EL (cell line): ENCODE measurements around the gene TMEM41B.
"Not testable (repeated sequence)": the region's sequence is repeated elsewhere in the genome, so short reads cannot be mapped to it uniquely, and the experiment has no call there.

Experiments
- DNase-seq: peaks from one replicate; pipeline ENCODE4 v3.0.0-alpha.2; 2016

Gene TMEM41B

DNA sequence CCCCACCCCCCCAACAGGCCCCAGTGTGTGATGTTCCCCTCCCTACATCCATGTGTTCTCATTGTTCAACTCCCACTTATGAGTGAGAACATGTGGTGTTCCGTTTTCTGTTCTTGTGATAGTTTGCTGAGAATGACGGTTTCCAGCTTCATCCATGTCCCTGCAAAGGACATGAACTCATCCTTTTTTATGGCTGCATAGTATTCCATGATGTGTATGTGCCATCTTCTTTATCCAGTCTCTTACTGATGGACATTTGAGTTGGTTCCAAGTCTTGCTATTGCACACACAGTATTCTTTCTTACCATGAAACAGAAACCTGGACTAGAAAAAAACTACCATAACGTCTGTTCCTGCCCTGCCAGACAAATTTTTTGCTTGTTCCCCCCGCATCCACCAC is 56.1 kb downstream of the TMEM41B start:
- not testable (repeated sequence) for DNase-seq

DNA sequence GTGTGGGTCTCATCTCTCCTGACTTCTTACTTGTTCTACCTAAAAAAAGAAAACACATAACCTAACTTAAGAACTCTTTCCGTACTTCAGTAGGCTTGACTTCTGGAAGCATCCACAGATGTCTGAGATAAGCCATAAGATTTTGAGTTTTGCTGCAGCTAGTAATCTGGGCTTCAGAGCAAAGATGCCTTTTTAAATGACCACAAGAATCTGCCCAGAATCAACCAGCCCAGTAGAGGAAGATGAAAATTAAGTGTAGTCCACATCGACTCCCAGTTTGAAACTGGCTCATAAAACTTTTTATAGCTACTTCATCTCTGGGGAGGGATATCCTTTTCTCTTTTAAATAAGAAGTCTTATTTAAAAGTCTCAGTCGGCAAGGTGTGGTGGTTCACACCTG is 60.0 kb downstream of the TMEM41B start:
- no peak for DNase-seq

DNA sequence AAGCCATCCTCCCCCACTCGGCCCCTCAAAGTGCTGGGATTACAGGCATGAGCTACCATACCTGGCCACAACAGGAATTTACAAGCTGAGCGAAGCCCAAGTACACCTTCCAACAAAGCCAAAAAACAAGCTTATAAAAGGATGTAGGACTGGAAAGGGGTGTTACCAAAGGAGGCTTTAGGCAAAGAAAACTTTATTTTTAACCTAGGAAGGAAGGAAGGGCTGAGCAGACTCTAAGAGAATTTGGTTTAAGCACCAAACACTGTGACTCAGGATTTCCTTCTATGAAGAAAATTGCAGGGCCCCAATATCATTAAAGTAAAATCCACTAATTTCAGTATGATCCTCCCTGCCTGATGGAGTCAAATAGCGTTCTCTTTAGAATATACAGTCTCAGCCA is 61.3 kb downstream of the TMEM41B start:
- no peak for DNase-seq

DNA sequence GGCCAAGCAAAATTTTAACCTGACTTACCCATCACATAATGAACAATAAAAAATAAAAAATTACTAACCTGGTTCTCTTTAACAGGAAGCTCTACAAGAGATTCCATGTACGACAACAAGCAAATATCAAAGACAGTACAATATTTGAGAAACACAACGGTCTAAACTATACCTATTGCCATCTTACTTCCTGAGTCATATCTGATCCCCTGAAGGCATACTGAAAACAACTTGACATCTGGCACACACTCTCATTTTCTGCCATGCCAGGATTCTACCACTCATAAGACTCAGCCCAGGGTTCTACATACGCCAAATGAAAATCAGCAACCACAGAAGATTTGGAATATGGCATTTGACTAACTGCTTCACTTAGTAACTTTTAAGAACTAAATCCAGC is 63.1 kb downstream of the TMEM41B start:
- peak; percentile 25 for DNase-seq

DNA sequence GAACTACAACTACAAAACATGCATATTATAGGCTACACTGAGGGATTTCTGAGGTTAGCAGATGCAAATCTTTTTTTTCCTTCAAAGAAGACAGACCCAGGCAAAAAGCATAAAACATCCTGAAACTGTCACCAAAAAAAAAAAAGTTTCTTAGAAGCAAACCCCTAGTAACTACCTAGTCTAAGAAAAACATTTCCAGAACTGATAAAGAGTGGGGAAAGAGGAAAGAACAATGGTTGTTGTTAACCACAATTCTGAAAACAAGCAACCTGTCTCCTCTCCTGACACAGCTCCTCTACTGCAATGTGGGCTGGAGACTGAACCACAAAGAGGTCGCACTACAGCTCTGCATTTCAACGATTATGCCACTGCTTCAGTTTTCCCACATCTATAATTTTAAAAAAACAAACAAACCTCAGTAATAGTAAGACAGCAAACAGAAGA is 64.2 kb downstream of the TMEM41B start:
- DNase-seq = no peak

DNA sequence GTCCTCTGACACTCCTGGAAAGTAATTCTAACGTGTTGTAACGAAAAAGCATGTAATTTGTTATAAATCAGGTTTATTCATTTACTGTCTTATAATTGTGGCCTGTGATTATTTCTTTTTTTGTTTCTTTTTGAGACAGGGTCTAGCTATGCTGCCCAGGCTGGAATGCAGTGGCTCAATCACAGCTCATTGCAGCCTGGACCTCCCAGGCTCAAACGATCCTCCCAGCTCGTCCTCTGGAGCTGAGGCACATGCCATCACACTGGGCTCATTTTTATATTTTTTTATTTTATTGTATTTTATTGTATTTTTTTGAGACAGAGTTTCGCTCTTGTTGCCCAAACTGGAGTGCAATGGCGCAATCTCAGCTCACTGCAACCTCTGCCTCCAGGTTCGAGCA is 65.1 kb downstream of the TMEM41B start:
- no peak for DNase-seq

DNA sequence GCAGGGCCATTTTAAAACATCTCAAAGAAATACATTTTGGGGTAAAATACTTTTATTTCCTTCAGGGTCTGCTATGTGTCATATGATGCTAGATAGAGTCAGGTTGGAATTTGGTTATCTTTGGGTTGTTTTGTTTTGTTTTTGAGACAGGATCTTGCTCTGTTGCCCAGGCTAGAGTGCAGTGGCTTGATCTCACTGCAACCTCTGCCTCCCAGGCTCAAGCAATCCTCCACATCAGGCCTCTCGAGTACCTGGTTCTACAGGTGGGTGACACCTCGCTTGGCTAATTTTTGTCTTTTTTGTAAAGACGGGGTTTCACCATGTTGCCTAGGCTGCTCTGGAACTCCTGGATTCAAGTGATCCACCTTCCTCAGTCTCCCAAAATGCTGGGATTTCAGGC is 66.5 kb downstream of the TMEM41B start:
- DNase-seq = no peak

DNA sequence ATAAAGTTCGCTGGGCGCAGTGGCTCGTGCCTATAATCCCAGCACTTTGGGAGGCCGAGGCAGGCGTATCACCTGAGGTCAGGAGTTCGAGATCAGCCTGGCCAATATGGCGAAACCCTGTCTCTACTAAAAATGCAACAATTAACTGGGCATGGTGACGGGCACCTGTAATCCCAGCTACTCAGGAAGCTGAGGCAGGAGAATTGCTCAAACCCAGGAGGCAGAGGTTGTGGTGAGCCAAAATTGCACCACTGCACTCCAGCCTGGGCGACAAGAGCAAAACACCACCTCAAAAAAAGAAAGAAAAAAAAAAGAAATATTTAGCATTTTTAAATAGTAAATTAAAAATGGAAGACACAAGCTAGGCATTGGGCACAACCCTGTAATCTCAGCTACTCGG is 78.2 kb downstream of the TMEM41B start:
- DNase-seq = not testable (repeated sequence)

DNA sequence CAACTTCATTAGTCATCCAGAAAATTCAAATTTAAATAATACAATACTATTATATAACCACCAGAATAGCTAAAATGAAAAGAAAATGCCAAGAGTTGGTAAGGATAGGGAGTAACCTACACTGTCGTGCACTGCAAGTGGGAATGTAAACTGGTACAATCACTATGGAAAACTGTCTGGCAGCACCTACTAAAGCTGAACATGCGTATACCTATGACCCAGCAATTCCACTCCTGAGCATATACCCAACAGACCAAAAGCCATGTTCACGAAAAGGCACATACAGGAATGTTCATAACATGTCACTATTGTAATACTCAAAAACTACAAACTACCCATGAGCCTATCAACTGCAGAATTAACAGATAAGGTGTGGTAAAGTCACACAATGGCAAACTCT is 81.9 kb downstream of the TMEM41B start:
- no peak for DNase-seq

DNA sequence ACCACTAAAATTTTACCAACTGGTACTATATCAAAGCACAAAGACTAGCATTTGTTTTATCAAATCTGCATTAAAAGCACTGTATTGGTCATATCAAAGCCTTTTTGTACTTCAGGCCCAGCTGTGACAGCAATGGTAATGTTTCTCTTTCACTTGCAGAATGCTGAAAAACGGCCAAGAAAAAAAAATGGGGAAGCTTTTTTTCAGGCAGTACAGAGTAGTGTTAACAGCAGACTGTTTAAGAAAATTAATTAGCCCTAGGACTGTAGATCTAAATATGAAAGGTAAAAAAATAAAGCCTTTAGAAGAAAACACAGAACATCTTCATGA is 82.6 kb downstream of the TMEM41B start:
- peak; percentile 20 for DNase-seq
